Pancreas (tissue), 10 donors: Measurements from ENCODE around the gene PRICKLE1. TPM values are rescaled to one million over a fixed set of nuclear protein-coding genes. Genes with fewer than 3 reads are reported as not detected.

Experiments
- ATAC-seq, 4 donors: fragments of 200-7000 bp; cut with Tn5 transposase; one replicate each; pipeline versions ENCODE4 v1.8.0 to v1.9.1; 2020; ENCODE audit warnings: mild to moderate bottlenecking in 4 of 4, moderate library complexity in 4 of 4
- DNase-seq, 6 donors: peaks; one replicate each; pipeline ENCODE4 v3.0.0-alpha.2; 2020
- FAIRE-seq: peaks from 2 replicates; lab custom pipeline; 2012; peaks lifted over from hg19 to GRCh38; lab: Jason Lieb, UNC
- H3K27ac ChIP-seq, 4 donors: fragments of 200-600 bp; sonication (generic); 1 replicate in 3 of 4; 2 replicates in 1 of 4; pipeline versions ENCODE4 v1.5.0 to v1.8.0; 2020
- H3K27me3 ChIP-seq, 4 donors: fragments of 200-600 bp; one replicate each; pipeline ENCODE4 v1.8.0; 2021
- H3K36me3 ChIP-seq, 3 donors: fragments of 200-600 bp; sonication (generic) in 1 of 3; one replicate each; pipeline versions ENCODE4 v1.5.0 to v1.8.0; 2020 to 2021
- H3K4me1 ChIP-seq, 3 donors: fragments of 200-600 bp; one replicate each; pipeline ENCODE4 v1.8.0; 2021
- H3K4me3 ChIP-seq, 4 donors: fragments of 200-600 bp; sonication (generic) in 2 of 4; one replicate each; pipeline versions ENCODE4 v1.5.0 to v1.8.0; 2020 to 2021
- H3K9me3 ChIP-seq, 4 donors: fragments of 200-600 bp; one replicate each; pipeline ENCODE4 v1.8.0; 2021
- WGBS, 2 donors: extraction: QIAGEN DNeasy Blood & Tissue Kit; methylation state at CpG; one replicate each; pipeline ENCODE4 v1.1.7; 2013; 5-methylcytosine and 5-hydroxymethylcytosine counted together
- intact Hi-C, 3 donors: fragments of 100-400 bp; cut with DNase I; formaldehyde crosslinking; loops; one replicate each; pipeline versions ENCODE4 v1.11.1 to v1.14.2; 2022
- polyA plus RNA-seq, 2 donors: library from polyadenylated mRNA; stranded (reverse); fragments of 200-250 nt; gene quantifications; one replicate each; pipeline ENCODE4 v1.2.3, GENCODE V29; 2013
- total RNA-seq, 6 donors: library from RNA; stranded (reverse); fragmentation: NEBNext Ultra II Directional in 4 of 6; extraction: Animal tissue kit (Norgen Biotek cat#: 25700) in 4 of 6; gene quantifications; one replicate each; pipeline versions ENCODE4 v1.2.1 to v1.2.4, GENCODE V29; 2021 to 2023
- TF ChIP-seq, protein P1 (sequence below), 4 donors: fragments of 200-600 bp; sonication (generic) in 3 of 4; IDR thresholded peaks; one replicate each; pipeline versions ENCODE4 v1.5.0 to v1.8.0; 2021; ENCODE audit warnings: antibody characterized with exemption in 4 of 4
- donor health status: healthy with polysubstance abuse.
- donor health status: DM: no; HTN: no; CAD: no; lungs with moderate emphysema.
- donor health status: DM: no; HTN: no; CAD: no.
- donor health status: control.
- donor health status: control.
- donor health status: Bipolar disorder and iron deficiency.
- donor health status: DM: yes; HTN: yes; CAD: no.
- donor health status: DM: no; HTN: no; CAD: no.
- donor health status: DM: no; HTN: no; CAD: no.
- donor health status: DM: yes; HTN: yes; CAD: no.

PRICKLE1 gene
- total and polyA plus RNA-seq, 8 donors = 1.5 to 9.5 (median 2.8) TPM

DNA sequence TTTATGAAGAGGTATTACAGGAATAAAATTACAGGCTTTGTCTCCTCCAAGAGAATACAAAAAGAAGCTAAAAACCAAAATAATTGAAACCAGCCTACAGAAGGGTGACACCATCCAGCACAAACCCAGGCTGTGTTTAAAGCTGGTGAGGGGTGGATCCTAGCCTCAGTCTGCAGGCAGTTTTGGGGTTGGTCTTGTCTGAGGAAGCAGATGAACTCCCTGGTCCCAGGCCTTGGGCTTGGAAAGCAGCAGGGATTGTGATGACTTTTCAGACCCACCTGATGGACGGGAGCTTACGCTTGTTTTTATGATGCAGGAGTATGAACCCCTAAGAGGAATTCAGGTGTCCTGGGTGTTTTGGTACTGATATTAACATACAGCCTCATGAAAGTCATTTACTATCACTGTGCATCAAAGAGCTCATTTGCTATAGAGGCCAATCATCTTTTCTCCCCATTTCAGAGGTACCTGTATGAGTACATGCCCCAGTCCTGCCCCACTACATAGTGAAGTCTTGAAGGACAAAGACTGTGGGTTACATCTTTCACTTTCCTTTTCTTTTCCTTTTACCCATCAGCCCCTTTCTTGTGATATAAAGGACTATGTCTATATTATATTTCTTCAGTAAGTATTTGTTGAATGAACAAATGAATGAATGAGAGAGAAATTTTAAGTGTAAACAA, 18.1 kb downstream of the PRICKLE1 start:
- 94 to 98% methylated on average over 2 of the region's 2 CpGs for WGBS, 2 donors
- intact Hi-C loops = no loop called here
- TF ChIP-seq, protein P1, sequence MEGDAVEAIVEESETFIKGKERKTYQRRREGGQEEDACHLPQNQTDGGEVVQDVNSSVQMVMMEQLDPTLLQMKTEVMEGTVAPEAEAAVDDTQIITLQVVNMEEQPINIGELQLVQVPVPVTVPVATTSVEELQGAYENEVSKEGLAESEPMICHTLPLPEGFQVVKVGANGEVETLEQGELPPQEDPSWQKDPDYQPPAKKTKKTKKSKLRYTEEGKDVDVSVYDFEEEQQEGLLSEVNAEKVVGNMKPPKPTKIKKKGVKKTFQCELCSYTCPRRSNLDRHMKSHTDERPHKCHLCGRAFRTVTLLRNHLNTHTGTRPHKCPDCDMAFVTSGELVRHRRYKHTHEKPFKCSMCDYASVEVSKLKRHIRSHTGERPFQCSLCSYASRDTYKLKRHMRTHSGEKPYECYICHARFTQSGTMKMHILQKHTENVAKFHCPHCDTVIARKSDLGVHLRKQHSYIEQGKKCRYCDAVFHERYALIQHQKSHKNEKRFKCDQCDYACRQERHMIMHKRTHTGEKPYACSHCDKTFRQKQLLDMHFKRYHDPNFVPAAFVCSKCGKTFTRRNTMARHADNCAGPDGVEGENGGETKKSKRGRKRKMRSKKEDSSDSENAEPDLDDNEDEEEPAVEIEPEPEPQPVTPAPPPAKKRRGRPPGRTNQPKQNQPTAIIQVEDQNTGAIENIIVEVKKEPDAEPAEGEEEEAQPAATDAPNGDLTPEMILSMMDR (IDR thresholded peaks at IDR 0.05) = no peak
- no peak overlapping the region for H3K27ac ChIP-seq
- FAIRE-seq (no peak), ATAC-seq (no peak), DNase-seq (no peak)
- no peak overlapping the region for H3K4me3 ChIP-seq
- H3K27me3 ChIP-seq = no peaks in the 10 kb centered on the region
- no peaks in the 10 kb centered on the region for H3K36me3 ChIP-seq
- H3K4me1 ChIP-seq = peaks cover 11 to 17% (median 12%) of the 10 kb centered on the region in 3 donors
- H3K9me3 ChIP-seq = no peaks in the 10 kb centered on the region

DNA sequence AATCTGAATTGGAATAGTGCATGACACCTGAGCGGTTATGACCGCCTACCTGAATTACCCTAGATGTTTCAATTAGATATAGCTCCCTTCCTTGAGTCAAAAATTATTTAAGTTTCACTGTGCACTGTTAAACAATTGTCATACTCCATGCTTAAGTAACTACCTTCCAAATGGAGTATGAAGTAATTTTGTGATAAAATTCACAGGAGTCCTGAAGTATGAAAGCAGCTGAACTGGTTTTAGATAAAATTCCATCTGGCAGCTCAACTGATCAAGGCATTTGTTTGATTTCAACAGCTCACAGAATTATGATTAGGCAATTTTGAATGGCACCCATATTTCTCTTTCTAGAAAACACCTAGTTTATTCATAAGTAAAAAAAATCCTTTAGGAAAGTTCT, 19.5 kb downstream of the PRICKLE1 start:
- ATAC-seq (peak; percentile 88 to 94 (median 90)), DNase-seq (no peak), FAIRE-seq (no peak)
- Histone ChIP-seq H3K36me3 (no peaks in the 10 kb centered on the region), H3K9me3 (no peaks in the 10 kb centered on the region), H3K27me3 (no peaks in the 10 kb centered on the region), H3K4me1 (peaks cover 11 to 15% (median 12%) of the 10 kb centered on the region in 3 donors), H3K4me3 (no peak overlapping the region), H3K27ac (peak overlapping the region; percentile 43 to 67 (median 46))
- TF ChIP-seq, protein P1 (IDR thresholded peaks at IDR 0.05) = no peak
- 7 to 17% methylated on average over 2 of the region's 2 CpGs for WGBS, 2 donors
- intact Hi-C loops = no loop called here

DNA sequence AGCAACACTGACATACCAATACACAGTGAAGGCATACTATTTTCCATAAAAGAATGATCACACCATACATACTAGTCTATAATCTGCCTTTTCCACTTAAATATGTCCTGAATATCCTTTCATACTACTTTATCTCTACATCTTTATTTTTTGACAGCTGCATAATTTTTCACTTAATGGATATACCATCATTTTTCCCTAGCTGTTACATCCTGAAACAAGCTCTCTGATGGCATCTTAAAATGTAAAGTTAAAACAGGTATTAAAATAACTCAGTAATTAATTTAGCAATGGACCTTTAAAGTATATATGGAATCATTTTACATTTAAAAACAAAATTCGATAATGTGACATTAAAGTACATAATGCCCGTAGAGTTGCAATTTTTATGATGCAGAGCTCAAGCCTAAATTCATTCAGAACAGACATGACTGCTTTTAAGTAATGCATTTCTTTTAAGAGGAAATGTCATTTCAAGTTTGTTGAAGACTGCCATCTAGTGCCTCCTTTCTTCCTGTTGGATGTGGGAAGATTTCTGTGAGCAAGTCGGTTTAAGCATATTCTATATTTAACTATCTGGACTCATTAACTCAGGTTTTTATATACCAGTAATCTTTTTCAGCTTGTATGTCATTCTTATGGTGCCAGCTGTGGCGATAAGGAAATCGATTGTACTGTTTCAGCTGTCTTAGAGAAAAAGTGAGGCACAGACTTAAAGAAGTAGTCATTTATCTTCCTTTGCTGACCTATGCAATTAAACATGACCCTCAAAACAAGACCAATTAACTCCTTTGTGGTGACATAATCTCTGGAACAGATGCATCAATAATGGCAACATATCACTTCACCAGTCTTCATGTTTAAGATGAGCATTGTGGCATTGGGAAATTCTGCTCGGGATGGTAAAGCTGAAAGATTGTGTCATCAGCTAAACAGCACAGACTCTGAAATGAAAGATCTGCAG, 20.3 kb downstream of the PRICKLE1 start:
- TF ChIP-seq, protein P1 (IDR thresholded peaks at IDR 0.05) = peak in 3 of 4 donors; percentile 24 to 38 (median 36)
- peak overlapping the region; percentile 43 to 67 (median 46) for H3K27ac ChIP-seq
- intact Hi-C loops = loop anchor here in 2 of 3 donors (5.0 to 10.0 kb wide), 2 partner anchors 77 to 84 kb away; no protein-coding TSS in a partner anchor
- peak; percentile 91 for FAIRE-seq
- peak; percentile 81 to 89 (median 88) for ATAC-seq
- H3K9me3 ChIP-seq = no peaks in the 10 kb centered on the region
- H3K27me3 ChIP-seq = no peaks in the 10 kb centered on the region
- no peaks in the 10 kb centered on the region for H3K36me3 ChIP-seq
- peaks cover 9 to 15% (median 11%) of the 10 kb centered on the region in 3 donors for H3K4me1 ChIP-seq
- H3K4me3 ChIP-seq = no peak overlapping the region
- DNase-seq = peak in 1 of 6 donors; percentile 11
- 3 to 4% methylated on average over 6 of the region's 6 CpGs for WGBS, 2 donors

DNA sequence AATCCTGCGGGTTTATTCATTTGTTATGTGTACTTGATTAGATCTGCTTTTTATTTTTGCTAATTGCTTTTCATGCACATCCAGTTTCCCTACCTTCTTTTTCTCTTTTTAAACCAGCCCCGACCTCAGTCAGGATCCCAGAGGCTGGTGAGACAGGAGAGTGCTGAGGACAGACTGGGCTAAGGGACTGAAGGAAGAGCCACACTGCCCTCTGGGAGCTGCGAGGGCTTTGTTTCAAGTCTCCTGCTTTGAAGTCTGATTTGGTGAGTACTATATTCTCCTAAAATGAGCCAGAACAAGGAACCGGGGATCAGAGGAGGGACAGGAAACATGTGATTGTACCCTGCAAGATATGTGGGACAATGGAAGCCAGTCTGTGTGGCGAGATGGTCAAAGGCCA, 23.9 kb downstream of the PRICKLE1 start:
- intact Hi-C loops = loop anchor here in 2 of 3 donors (5.0 to 10.0 kb wide), 2 partner anchors 73 to 81 kb away; no protein-coding TSS in a partner anchor
- no peaks in the 10 kb centered on the region for H3K9me3 ChIP-seq
- WGBS, 2 donors = 65 to 73% methylated on average over 5 of the region's 5 CpGs
- FAIRE-seq (no peak), ATAC-seq (no peak), DNase-seq (no peak)
- H3K4me3 ChIP-seq = no peak overlapping the region
- H3K4me1 ChIP-seq = peaks cover 9 to 15% (median 11%) of the 10 kb centered on the region in 3 donors
- no peak overlapping the region for H3K27ac ChIP-seq
- no peaks in the 10 kb centered on the region for H3K27me3 ChIP-seq
- H3K36me3 ChIP-seq = no peaks in the 10 kb centered on the region
- TF ChIP-seq, protein P1 (IDR thresholded peaks at IDR 0.05) = no peak
